Astrocyte of the spinal cord (primary cell): ENCODE data around the gene NUDT9.

Experiments
- DNase-seq: peaks from one replicate; pipeline ENCODE4 v3.0.0; 2011; ENCODE audit warnings: low read depth, low spot score
- H3K4me3 ChIP-seq: 2 replicates; pipeline ENCODE4 v1.5.1; 2011; ENCODE audit warnings: low read depth, mild to moderate bottlenecking, low read length, moderate library complexity
- CTCF ChIP-seq: IDR thresholded peaks from 2 replicates; pipeline ENCODE4 v1.5.1; 2012; ENCODE audit warnings: low read depth, mild to moderate bottlenecking, low read length, inconsistent platforms
- in situ Hi-C: cut with HindIII; loops from 2 replicates; pipeline ENCODE4 v1.10.0; 2017; ENCODE audit warnings: low sequenced_read_pairs

The NUDT9 gene

GRCh38 chr4:87425711-87426110 is 3.3 kb downstream of the NUDT9 start:
- in situ Hi-C loops = no loop called here
- DNase-seq = no peak
- no peak for TF ChIP-seq CTCF
- no peak overlapping the region for H3K4me3 ChIP-seq

DNA sequence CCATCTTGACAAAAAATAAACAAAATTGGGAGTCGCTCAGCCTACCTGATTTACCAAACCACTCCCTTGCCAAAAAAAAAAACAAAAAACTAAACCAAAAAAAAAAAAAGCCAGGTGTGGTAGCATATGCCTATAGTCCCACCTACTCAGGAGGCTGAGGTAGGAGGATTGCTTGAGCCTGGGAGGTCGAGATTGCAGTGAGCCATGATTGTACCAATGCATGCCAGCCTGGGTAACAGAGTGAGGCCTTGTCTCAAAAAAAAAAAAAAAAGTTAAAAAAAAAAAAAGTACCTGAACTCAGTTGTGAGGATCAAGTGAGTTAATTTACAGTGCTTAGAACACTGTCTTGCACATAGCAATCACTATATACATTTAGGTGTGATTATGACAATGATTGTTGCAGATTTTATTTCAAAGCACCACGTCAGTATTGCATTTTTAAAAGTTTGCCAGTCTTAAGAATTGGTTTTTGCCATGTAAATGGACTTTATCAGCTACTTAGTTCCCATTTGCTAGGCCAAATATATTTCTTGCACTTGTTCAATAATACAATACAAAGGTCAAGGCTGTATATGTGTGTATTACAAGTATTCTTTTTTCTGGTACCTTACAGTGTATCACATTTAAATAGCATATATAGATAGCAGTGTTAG is 4.6 kb downstream of the NUDT9 start:
- in situ Hi-C loops = no loop called here
- DNase-seq = no peak
- H3K4me3 ChIP-seq = no peak overlapping the region
- TF ChIP-seq CTCF = no peak

DNA sequence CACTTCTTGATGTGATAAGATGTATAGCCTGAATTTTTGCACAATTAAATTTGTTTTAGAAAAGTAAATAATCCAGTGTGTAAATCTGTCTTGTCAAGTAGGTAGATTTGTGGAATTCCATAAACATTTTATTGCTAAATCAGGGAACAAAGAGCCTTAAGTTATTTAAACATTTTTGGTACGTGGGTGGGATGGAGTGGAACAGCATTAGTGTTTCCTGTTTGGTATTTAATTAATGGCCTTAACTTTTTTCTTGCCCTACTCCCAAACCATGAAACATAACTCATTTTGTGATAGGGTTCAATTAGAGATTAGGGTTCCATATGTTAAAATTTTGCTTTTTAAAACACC is 5.1 kb downstream of the NUDT9 start:
- in situ Hi-C loops = no loop called here
- no peak for TF ChIP-seq CTCF

GRCh38 chr4:87428979-87429378 is 6.6 kb downstream of the NUDT9 start:
- no peak for DNase-seq
- no peak overlapping the region for H3K4me3 ChIP-seq
- TF ChIP-seq CTCF = no peak
- in situ Hi-C loops = no loop called here

More for the DNA sequence above, 5.1 kb downstream of the NUDT9 start:
- DNase-seq = no peak
- H3K4me3 ChIP-seq = no peak overlapping the region

GRCh38 chr4:87430038-87430437 is 7.7 kb downstream of the NUDT9 start:
- DNase-seq = no peak
- no peak overlapping the region for H3K4me3 ChIP-seq
- TF ChIP-seq CTCF = no peak
- in situ Hi-C loops = no loop called here

DNA sequence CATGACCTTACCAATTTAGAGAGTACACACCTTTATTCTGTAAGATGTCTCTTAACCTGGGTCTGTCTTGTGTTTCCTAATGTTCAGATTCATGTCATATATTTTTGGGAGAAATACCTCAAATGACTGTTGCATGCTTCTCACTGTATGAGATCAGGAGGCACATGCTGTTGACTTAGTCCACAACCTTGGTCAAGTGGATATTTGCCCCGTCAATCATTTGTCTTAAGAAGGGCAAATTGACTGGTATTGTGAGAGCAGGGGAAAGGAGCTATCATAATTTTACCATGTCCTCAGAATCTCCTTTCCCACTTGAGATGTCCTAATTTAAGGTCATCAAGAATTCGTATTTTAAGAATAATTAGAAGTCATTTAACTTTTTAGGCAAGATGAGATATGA is 11.0 kb downstream of the NUDT9 start:
- TF ChIP-seq CTCF = no peak
- H3K4me3 ChIP-seq = no peak overlapping the region
- in situ Hi-C loops = no loop called here
- DNase-seq = no peak

DNA sequence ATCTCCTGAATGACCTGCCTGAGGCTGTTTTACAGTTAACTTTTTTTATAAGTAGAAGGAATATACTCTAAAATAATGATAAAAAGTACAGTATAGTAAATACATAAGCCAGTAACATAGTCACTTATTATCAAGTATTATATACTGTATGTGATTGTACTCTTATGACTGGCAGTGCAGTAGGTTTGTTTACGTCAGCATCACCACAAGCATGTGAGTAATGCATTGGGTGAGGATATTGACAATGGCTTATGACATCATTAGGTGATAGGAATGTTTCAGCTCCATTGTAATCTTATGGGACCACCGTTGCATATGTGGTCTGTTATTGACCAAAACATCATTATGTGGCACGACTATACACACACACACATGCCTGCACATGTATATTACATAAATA is 20.5 kb downstream of the NUDT9 start:
- DNase-seq = no peak
- in situ Hi-C loops = no loop called here
- no peak for TF ChIP-seq CTCF
- H3K4me3 ChIP-seq = no peak overlapping the region
